M059J (cell line): Measurements from ENCODE around the gene GABPA. TPM values are rescaled to one million over a fixed set of nuclear protein-coding genes. Genes with fewer than 3 reads are reported as not detected.
"Not testable (repeated sequence)": the region's sequence is repeated elsewhere in the genome, so short reads cannot be mapped to it uniquely, and the experiment has no call there.

Experiments
- DNase-seq: peaks from one replicate; pipeline ENCODE4 v3.0.0-alpha.2; 2012; ENCODE audit warnings: low read depth
- total RNA-seq: library from RNA; depleted of rRNA; stranded (reverse); fragments of >200 nt; shearing (Covaris generic); gene quantifications from 2 replicates; pipeline ENCODE4 v1.2.3, GENCODE V29; 2014; rRNA removed

Gene GABPA
- 18.3 and 23.0 TPM in 2 replicates for total RNA-seq

- peak; percentile 99 for DNase-seq
Measured at GRCh38 chr21:25734904-25735645, at the start of gene GABPA, which contains the start of gene ATP5PF. TSS of gene GABPA (plus strand) at chr21:25734972. CDS start at chr21:25741599, 6,627 bp downstream. TSS of gene ATP5PF (minus strand) at chr21:25734904. CDS start at chr21:25729794, 5,110 bp downstream.

- DNase-seq = no peak
Measured at GRCh38 chr21:25687787-25688186, 47.0 kb upstream of the GABPA start.

DNA sequence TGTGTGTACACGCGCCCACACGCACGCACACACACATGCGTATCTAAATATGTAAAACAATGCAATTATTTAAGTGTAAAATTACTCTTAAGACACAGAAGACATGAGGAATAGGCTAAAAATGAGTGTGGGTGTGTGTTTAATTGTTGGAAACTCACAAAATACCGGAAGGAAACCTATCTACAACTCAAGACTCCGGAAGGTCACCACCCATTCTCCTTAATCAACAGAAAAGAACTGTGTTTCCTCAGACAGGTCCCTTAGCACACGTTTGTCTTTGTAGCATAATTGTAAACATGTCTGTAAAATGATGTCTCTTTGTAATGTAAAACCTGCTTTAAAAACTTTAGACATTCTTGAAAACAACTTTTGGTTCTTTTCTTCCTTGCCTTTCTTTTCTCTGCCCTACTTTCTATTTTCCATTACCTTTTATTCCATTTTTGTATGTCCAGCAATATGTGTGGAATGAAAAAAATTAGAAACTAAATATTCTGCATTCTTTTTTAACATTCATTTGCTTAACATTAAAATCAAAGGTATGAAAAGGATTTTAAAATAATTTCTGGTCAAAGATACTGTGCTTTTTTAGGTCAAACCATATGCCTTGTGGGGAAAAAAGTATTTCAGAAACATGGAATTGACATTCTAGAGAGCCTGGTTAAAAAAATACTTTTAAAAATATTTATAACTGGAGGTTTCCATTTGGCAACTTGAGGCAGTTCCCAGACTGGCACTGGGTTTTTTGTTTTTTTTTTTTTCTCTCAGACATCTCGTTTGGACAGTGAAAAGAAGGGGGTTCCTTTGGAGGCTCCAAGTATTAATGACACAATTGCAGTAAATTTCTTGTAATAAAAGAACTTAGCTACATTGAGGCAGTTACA is 46.3 kb upstream of the GABPA start:
- DNase-seq = no peak

- peak; percentile 12 for DNase-seq
Measured at GRCh38 chr21:25689226-25689625, 45.5 kb upstream of the GABPA start.

GRCh38 chr21:25691976-25692375 is 42.8 kb upstream of the GABPA start:
- peak; percentile 72 for DNase-seq

- not testable (repeated sequence) for DNase-seq
Measured at GRCh38 chr21:25695461-25695860, 39.3 kb upstream of the GABPA start.

DNA sequence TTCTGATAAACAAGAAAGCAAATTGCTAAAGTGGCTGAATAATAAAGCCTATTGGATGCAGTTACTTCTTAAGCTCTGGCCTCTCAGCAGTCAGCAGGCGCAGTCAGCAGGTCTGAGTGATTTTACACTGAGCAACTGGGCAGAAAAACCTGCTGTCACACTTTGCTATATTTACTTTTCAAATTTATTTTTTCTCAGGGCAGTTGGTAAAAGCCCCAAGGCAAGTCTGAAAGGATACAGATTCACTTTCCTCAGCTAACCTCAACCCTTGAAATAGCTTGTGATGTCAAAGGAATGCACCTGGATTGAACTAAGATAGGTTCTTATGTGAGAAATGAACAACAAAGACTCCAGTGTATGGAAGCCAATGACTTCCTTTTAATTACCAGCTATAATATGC is 34.0 kb upstream of the GABPA start:
- DNase-seq = peak; percentile 74

GRCh38 chr21:25701529-25701928 is 33.2 kb upstream of the GABPA start:
- no peak for DNase-seq

- peak; percentile 55 for DNase-seq
Measured at GRCh38 chr21:25708467-25709065, 26.2 kb upstream of the GABPA start.

DNA sequence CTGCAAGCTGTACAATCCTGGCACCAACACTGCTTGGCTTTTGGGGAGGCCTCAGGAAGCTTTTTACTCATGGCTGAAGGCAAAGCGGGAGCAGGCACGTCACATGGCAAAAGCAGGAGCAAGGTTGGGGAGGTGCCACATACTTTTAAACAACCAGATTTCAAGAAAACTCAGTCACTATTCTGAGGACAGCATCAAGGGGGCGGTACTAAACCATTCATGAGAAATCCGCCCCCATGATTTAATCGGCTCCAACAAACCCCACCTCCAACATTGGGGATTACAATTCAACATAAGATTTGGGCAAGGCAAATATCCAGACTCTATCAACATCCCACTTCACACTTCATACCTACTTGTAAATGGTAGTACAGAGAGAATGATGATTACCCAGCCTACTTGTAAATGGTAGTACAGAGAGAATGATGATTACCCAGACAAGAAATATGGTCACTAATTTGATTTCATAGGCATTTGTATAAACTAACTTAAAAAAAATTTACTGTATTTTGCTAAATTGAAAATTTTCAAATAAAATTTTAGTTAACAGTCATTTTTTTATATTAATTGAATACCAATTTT is 25.0 kb upstream of the GABPA start:
- DNase-seq = no peak

- no peak for DNase-seq
Measured at GRCh38 chr21:25710550-25710949, 24.2 kb upstream of the GABPA start.

- DNase-seq = not testable (repeated sequence)
Measured at GRCh38 chr21:25714066-25714465, 20.7 kb upstream of the GABPA start.

- peak; percentile 43 for DNase-seq
Measured at GRCh38 chr21:25717491-25718147, 17.2 kb upstream of the GABPA start.

GRCh38 chr21:25721987-25722386 is 12.8 kb upstream of the GABPA start:
- no peak for DNase-seq

- no peak for DNase-seq
Measured at GRCh38 chr21:25722631-25723030, 12.1 kb upstream of the GABPA start.

- DNase-seq = no peak
Measured at GRCh38 chr21:25732091-25732760, 2.5 kb upstream of the GABPA start.

DNA sequence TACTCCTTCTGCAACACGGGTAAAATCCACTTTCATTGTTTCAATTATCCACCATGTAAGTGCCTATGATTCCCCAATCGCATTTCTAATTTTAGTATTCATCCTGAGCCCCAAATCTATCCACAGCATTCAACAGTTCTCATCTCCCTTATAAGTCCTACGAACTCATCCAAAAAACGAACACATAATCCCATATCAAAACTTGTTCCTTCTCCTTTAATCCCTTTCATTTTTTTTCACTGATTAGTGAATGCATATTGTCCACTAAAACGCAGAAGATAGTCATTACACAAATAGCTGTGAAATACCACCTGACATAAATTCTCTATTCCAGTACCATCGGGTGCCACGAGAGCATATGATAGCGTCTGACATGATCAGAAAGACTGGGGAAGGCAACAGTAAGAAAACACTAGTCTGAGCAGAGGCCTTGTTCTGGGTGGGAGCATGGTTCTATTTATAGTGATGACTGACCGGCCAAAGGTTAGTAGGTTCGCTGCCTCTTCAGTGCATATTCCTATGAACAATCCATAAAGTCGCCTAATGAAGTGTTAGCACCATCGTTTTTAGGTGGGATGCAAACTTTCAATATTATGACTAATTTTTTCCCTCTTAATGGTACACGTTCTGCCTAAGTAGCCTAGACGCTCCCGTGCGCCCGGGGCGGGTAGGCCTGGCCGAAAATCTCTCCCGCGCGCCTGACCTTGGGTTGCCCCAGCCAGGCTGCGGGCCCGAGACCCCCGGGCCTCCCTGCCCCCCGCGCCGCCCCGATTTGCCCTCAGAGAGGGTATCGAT is 716 bp upstream of the GABPA start:
- DNase-seq = peak; percentile 36

GRCh38 chr21:25734654-25734903 is 193 bp upstream of the GABPA start:
- DNase-seq = no peak

GRCh38 chr21:25735646-25736597 is 1.1 kb downstream of the GABPA start:
- peak; percentile 90 for DNase-seq
